ENCODE measurements around the gene NEUROG2.

DNA sequence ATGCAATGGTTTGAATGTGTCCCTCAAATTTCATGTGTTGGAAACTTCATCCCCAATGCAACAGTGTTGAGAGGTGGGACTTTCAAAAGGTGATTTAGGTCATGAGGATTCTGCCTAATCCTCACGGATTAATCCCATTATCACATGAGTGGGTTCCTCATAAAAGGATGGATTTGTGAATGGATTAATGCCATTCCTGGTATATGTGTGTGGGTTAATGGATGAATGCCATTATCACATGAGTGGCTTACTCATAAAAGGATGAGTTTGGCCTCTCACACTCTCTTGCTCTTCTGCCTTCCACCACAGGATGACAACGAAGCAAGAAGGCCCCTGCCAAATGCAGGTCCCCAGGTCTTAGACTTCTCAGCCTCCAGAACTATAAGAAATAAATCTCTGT lies 30.5 kb upstream of the NEUROG2 start:
- TF ChIP-seq, protein P1, sequence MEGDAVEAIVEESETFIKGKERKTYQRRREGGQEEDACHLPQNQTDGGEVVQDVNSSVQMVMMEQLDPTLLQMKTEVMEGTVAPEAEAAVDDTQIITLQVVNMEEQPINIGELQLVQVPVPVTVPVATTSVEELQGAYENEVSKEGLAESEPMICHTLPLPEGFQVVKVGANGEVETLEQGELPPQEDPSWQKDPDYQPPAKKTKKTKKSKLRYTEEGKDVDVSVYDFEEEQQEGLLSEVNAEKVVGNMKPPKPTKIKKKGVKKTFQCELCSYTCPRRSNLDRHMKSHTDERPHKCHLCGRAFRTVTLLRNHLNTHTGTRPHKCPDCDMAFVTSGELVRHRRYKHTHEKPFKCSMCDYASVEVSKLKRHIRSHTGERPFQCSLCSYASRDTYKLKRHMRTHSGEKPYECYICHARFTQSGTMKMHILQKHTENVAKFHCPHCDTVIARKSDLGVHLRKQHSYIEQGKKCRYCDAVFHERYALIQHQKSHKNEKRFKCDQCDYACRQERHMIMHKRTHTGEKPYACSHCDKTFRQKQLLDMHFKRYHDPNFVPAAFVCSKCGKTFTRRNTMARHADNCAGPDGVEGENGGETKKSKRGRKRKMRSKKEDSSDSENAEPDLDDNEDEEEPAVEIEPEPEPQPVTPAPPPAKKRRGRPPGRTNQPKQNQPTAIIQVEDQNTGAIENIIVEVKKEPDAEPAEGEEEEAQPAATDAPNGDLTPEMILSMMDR (IDR thresholded peaks at IDR 0.05) = no peak
- TF ChIP-seq POLR2A (IDR thresholded peaks at IDR 0.05) (no peak), POLR2AphosphoS5 (IDR thresholded peaks at IDR 0.05) (no peak), EP300 (IDR thresholded peaks at IDR 0.05) (no peak)
